Astrocyte of the spinal cord (primary cell): Measurements from ENCODE around the gene GTF2H2C.
"Not testable (repeated sequence)": the region's sequence is repeated elsewhere in the genome, so short reads cannot be mapped to it uniquely, and the experiment has no call there.

Experiments used
- DNase-seq: peaks from one replicate; pipeline ENCODE4 v3.0.0; 2011; ENCODE audit warnings: low read depth, low spot score
- H3K4me3 ChIP-seq: 2 replicates; pipeline ENCODE4 v1.5.1; 2011; ENCODE audit warnings: low read depth, mild to moderate bottlenecking, low read length, moderate library complexity
- in situ Hi-C: cut with HindIII; loops from 2 replicates; pipeline ENCODE4 v1.10.0; 2017; ENCODE audit warnings: low sequenced_read_pairs
- TF ChIP-seq, protein P1 (sequence below): IDR thresholded peaks from 2 replicates; pipeline ENCODE4 v1.5.1; 2012; ENCODE audit warnings: low read depth, mild to moderate bottlenecking, low read length, inconsistent platforms

GTF2H2C gene

DNA sequence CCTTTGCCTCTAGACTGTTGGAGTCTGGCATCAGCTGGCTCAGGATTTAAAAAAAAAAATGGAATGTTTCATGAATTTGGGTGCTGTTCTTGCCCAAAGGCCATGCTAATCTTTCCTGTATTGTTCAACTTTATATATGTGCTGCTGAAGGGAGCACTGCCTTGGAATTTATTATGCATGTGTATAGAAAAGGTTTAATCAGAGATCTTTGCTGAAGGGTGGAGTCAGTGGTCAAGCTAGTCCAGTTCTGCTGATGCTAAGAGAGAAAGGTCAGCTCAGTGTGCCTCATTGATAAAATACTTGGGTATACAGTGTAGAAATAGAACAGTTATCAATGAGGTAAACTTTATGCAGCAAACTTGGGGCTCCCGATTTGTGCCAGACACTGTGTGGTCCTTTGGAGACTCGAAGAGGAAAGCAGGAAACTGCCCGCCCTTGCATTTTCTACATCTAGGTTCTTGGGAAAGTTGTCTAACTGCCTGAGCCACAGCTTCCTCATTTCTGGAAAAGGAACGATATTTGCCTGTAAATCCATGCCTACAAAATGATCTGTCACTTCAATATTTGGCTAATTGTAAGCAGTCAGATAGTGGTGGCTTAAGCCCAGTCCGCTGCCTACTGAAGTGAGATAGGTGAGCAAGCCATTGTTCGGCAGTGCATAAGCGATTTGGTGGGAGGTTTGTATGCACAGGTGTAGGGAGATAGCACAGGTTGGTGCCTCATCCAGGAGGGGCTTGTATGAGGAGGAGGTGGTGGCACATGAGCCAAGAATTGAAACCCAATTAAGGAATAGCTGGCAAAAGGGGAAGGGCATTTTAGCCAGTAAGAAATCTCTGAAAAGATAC is 29.2 kb upstream of the GTF2H2C start:
- no peak overlapping the region for H3K4me3 ChIP-seq
- in situ Hi-C loops: no loop called here
- TF ChIP-seq, protein P1, sequence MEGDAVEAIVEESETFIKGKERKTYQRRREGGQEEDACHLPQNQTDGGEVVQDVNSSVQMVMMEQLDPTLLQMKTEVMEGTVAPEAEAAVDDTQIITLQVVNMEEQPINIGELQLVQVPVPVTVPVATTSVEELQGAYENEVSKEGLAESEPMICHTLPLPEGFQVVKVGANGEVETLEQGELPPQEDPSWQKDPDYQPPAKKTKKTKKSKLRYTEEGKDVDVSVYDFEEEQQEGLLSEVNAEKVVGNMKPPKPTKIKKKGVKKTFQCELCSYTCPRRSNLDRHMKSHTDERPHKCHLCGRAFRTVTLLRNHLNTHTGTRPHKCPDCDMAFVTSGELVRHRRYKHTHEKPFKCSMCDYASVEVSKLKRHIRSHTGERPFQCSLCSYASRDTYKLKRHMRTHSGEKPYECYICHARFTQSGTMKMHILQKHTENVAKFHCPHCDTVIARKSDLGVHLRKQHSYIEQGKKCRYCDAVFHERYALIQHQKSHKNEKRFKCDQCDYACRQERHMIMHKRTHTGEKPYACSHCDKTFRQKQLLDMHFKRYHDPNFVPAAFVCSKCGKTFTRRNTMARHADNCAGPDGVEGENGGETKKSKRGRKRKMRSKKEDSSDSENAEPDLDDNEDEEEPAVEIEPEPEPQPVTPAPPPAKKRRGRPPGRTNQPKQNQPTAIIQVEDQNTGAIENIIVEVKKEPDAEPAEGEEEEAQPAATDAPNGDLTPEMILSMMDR: no peak
- DNase-seq: no peak

DNA sequence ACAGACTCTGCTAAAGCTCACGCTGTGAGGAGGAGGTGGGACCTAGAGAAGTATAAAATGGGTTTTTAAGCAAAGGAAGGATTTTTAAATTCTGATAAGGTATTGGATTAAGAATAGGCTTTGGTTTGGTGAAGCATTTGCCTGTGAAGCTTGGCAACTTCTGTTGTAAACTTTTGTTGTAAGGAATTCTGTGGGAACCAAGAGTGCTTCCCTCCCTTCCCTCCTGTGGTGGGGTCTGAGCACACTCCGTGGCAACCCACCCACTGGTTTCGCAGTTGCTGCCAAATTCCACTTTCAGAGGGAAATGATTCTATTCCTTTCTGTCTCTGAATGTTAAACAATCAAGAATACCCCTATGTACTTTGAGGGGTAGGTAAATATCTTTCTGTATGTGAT is 28.6 kb upstream of the GTF2H2C start:
- H3K4me3 ChIP-seq: no peak overlapping the region
- DNase-seq: peak; percentile 31
- TF ChIP-seq, protein P1: no peak
- in situ Hi-C loops: no loop called here

DNA sequence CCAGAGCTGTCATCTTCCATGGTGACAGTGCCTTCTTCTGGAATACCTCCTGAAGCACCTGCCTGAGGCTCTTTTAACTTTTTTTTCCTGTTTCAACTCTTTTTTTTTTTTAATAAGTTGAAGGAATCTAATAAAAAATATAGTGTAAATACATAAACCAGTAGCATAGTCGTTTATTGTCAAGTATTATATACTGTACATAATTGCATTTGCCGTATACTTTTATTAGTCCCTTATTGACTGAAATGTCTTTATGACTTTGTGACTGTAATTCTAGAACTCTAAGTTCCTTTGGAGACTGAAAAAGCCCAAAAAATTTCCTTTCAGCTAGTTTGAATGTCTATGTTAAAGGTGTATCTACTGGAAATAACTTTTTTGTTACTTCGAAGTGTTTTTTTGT is 22.1 kb upstream of the GTF2H2C start:
- DNase-seq, H3K4me3 ChIP-seq, in situ Hi-C loops: not testable (repeated sequence)

DNA sequence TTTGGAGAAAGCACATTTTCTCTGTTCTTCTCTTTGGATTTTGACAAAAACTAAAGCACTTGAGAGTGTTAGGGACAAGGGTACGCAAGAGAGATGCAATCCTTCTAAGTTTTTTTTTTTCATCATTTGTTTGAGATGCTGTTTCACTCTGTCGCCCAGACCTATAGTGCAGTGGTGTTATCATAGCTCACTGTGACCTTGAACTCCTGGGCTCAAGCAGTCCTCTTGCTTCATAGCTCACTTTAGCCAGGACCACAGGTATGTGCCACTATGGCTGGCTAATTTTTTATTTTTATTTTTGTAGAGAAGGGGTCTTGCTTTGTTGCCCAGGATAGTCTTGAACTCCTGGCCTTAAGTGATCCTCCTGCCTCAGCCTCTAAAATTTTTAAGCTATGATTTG is 21.3 kb upstream of the GTF2H2C start:
- in situ Hi-C loops: not testable (repeated sequence)

DNA sequence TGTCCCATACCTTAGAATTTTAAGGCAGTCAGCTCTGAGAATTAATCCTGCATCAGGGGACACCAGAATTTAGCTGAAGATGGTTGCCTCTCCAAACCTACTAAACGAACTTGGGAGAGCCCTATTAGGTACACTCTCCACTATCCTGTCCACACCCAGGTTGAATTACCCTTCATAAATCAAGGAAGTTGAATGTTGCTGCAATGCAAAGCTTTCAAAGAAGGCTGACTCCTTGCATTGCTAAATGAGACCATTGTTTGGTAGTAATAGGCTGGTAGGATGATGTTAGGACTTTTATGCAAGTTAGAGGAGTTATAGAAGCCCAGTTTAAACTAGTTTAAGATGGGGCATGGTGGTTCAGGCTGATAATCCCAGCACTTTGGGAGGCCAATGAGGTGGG is 18.6 kb upstream of the GTF2H2C start:
- H3K4me3 ChIP-seq, in situ Hi-C loops, DNase-seq: not testable (repeated sequence)

More for the DNA sequence above, 21.3 kb upstream of the GTF2H2C start:
- DNase-seq, H3K4me3 ChIP-seq: not testable (repeated sequence)

DNA sequence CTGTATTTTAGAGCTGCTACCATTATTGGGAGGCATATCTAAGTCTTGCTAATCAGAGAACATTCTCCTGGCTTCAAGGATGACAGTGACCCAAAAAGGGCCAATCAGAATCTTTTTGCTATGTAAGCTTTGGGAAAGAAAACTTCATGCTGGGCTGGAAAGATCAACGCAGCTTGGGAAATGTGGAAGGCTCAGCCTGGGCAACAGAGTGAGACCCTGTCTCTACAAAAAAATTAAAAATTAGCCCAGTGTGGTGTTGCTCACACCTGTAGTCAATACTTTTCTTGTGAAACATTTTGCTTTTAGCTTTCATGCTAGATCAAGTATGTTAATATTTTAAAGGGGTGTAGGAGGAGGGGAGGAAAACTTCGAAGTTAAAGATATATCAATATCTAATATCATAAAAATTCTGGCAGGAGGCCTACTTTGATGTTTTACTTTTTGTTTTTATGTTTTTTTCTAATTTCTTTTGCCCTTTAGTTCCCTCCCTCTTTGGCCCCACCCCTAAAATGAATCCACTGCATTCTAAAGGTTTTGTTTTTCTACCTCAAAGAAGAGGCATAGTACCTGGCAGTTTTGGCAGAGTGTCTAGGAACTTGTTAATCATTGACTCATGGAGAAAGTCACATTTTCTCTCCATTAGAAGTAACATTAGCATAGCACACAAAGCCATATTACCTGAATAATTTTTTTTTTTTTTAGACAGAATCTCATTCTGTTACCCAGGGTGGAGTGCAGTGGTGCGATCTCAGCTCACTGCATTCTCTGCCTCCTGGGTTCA is 17.0 kb upstream of the GTF2H2C start:
- in situ Hi-C loops, DNase-seq, H3K4me3 ChIP-seq: not testable (repeated sequence)

DNA sequence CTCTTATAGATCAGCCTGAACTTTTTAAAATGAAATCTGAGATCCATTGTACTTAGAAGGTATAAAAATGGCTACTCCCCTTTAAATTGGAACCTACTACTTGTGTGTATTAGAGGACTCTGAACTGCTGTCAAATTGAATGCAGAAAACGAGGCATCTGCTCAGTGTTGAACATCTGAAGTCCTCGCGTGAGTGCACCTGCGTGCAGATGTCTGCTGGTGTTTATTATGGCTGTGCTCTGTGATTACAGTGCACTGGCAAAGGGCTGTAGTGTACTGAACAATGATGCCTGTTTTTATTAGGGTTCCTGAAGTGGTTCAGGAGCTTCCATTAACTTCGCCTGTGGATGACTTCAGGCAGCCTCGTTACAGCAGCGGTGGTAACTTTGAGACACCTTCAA is 15.4 kb upstream of the GTF2H2C start:
- DNase-seq, in situ Hi-C loops: not testable (repeated sequence)

DNA sequence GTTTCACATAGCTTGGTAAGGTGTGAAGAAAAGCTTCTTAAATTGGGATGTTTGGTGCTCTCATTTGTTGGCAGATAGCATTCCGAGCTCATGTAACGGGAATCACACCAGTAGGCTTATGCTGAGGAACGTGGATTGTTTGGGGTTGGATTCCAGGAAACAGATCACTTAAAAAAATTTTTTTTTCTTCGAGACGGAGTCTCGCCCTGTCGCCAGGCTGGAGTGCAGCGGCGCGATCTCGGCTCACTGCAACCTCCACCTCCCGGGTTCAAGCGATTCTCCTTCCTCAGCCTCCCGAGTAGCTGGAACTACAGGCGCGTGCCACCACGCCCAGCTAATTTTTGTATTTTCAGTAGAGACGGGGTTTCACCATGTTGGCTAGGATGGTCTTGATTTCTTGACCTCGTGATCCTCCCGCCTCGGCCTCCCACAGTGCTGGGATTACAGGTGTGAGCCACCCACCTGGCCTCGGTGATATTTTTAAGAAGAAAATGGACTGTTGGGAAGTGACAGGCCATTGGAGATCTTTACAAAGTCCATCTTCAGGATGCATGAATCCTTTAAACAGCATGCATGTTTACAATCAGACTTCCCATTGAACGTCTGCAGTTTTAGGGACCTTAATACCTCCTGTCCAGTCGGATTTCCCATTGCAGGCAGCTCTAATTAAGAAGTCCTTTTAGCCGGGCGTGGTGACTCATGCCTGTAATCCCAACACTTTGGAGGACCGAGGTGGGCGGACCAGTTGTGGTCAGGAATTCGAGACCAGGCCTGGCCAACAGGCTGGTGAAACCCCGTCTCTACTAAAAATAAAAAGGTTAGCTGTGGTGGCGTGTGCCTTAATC is 818 bp downstream of the GTF2H2C start:
- in situ Hi-C loops, DNase-seq: not testable (repeated sequence)
- peak overlapping the region; percentile 40 for H3K4me3 ChIP-seq

More for the DNA sequence above, 15.4 kb upstream of the GTF2H2C start:
- H3K4me3 ChIP-seq: not testable (repeated sequence)

DNA sequence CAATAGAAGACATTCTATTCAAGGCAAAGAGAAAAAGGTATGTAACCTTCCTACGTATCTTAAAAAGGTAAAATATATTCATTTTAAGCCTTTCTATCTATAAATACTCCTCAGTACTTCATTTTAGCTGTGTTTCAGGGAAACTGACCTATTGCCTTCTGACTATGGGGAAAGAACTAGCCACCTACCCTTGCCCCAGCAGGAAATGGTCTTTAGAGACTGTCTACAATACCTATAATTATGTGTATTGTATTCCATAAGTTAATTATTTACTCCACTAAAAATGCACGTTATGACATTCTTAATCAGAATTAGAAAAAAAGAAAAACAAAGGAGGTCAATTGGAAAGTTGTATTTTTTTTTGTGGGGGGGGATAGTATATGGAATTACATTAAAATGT is 6.2 kb downstream of the GTF2H2C start:
- H3K4me3 ChIP-seq, in situ Hi-C loops, DNase-seq: not testable (repeated sequence)

DNA sequence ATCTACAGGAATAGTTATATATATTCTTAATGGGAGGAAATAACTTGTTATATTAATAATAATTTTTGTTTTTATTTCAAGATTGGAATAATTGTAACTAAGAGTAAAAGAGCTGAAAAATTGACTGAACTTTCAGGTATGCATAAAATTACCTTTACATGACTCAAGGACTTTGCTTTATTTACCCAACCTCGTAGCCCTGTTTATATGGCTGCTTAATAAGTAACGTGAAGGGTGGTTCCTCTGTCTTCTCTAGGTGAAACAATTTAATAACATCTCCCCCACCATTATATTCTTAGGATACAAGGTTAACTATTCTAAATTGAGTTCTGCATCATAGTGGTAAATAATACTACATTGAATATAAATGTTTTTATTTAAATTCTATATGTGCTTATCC is 8.1 kb downstream of the GTF2H2C start:
- H3K4me3 ChIP-seq, in situ Hi-C loops: not testable (repeated sequence)

DNA sequence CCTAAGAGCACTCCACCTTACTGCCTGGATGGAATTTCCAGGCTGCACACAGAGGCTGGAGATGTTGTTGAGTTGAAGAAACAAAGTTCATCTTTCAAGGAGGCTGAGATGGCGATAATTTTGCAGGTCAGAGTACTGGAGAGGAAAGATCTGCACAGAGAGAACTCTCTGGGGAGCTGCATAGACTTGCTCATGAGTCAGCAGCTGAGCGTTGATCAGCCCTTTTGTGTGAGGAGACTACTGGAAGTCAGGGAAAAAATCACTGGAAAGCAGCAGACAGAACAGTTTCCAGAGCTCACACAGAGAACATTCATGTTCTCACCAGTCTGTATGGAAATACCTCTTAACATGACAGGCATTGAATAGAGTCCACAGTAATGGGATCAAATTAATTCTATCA is 23.4 kb downstream of the GTF2H2C start:
- H3K4me3 ChIP-seq, DNase-seq, in situ Hi-C loops: not testable (repeated sequence)

More for the DNA sequence above, 8.1 kb downstream of the GTF2H2C start:
- not testable (repeated sequence) for DNase-seq

DNA sequence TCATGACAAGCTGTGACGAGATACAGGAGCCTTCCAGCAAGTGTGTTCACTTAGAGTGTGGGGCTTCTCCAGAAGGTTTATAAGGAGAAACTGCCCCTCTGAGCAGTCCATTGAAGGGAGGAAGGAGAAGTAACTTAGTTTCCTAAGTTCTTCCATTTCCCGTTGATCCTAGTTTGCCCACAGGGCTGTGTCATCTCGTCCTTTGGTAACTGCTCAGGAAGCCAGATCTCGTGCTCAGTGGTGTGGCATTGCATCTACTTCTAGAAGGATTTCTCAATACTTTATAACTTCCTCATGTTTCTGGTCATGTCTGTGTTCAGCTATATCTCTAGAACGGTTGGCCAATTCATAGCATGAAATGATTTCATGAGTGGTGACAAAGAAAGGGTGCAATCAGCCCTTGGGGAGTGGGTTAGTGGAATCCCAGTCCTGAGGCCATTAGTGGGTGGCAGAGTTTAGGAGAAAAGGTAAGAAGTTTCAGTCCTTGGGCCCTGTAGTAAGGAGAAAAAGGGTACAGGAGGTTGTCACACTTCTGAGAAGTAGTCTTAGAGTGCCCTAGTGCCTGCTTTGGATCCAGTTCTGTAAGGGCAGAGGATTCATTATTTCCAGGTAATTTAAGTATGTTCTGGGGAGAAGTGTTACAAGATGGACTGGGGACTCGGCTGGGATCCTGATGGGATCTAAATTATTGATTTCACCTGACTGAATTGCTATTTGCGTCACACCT is 36.3 kb downstream of the GTF2H2C start:
- in situ Hi-C loops, DNase-seq, H3K4me3 ChIP-seq: not testable (repeated sequence)

DNA sequence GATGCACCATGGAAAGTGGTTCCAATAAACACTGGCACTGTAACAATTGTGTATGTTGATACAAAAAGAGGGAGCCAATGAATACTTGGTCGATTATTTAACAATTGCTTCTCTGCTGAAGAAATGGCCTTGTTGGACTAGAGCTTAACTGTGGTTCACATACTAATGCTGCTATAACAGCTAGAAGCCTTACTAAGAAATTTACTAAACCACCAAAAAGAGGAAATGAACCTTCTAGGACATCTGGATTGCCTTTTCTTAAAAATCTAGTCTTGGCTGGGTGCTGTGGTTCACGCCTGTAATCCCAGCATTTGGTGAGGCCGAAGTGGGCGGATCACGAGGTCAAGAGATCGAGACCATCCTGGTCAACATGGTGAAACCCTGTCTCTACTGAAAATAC is 42.0 kb downstream of the GTF2H2C start:
- DNase-seq, H3K4me3 ChIP-seq, in situ Hi-C loops: not testable (repeated sequence)

DNA sequence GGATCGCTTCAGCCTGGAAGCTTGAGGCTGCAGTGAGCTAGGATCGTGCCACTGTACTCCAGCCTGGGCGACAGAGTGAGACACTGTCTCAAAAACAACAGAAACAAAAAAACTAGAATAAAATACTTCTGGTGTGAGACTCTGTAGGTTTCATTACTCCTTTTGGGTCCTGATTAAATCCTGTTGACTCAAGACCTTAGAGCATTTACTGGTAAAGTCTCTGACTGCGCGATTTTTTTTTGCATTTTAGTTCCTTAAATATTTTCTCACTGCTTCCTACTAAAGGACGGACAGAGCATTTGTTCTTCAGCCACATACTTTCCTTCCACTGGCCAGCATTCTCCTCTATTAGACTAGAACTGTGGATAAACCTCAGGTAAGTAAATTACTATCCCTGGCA is 46.8 kb downstream of the GTF2H2C start:
- H3K4me3 ChIP-seq, DNase-seq, in situ Hi-C loops: not testable (repeated sequence)
